ENCODE data around the gene CD84. TPM values are rescaled to one million over a fixed set of nuclear protein-coding genes. Genes with fewer than 3 reads are reported as not detected.
"Not testable (repeated sequence)": the region's sequence is repeated elsewhere in the genome, so short reads cannot be mapped to it uniquely, and the experiment has no call there.

Gene CD84
- polyA plus RNA-seq, 12 donors, result 0.89 to 4.5 (median 1.3) TPM; not detected in 2

DNA sequence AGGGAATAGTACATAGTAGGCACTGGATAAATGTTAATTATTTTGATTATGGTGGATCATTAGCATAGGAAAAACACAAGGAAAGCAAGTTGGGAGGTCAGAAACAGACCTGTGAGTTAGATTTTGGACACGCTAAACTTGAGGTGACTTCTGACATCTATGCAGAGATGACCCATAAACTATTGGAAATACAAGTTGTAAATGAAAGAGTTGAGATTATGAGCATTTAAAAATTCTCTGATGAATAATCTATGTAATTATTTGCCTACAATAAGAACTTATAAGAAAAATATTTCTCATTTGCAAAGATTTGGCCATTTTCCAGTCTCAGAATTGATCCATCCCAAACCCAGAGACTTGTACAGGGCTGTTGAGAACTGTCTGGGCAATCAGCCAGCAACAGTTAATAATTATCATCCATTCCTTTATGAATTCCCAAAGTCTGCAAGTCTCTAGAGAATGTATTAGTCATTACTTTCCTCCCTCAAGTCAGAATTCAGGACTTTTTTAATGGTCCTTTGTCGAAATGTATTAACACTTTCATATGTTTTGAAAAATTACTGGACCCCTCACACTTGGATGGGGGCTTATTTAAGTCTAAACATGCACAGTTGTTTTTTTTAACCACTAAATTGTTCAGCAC is 36.9 kb downstream of the CD84 start:
- no peak for DNase-seq

DNA sequence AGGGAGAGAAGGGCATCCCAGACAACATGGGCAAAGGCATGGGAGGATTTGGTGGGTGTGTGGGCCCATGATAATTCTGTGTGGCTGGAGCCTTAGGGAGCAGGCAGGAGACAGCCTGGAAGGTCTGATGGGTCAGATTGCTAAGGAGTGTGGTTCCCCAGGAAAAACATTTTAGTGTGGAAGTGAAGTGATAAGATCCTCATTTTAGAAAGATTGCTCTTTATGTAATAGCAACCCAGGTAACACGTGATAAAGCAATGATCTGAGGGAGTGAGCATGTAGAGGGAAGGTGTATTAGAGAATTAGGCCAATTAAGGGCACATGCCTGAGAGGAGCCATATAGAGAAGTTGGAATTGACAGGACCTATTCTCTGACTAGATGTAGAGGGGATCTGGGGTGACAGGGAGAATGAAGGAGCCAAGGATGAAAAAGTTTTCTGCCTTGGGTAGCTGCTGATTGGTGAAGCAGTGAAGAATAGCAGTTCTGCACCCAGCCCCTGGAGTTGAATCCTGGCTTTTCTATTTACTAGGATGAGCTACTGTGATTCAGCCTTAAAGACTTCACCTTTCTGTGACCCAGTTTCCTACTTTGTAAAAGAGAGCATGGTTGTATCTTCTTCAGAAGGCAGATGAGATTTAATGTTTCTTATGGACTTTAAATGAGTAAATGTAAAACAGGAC is 37.5 kb downstream of the CD84 start:
- no peak for DNase-seq

DNA sequence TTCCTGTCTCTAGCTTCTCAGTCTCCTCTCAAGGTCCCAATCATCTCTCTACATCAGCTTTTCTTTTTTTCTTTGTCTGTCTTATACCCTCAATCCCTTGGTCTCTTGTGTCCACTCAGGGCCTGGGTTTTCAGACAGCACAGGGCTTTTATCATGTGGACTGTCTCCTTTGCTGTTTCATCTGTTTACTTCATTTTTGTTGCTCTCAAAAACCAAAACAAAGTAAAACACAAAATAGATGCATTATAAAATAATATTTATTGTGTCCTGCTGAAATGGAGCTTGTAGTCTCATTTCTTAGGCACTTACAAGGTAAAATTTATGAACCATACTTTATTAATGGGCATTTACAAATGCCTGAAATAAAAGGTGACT is 38.5 kb downstream of the CD84 start:
- DNase-seq, result no peak

DNA sequence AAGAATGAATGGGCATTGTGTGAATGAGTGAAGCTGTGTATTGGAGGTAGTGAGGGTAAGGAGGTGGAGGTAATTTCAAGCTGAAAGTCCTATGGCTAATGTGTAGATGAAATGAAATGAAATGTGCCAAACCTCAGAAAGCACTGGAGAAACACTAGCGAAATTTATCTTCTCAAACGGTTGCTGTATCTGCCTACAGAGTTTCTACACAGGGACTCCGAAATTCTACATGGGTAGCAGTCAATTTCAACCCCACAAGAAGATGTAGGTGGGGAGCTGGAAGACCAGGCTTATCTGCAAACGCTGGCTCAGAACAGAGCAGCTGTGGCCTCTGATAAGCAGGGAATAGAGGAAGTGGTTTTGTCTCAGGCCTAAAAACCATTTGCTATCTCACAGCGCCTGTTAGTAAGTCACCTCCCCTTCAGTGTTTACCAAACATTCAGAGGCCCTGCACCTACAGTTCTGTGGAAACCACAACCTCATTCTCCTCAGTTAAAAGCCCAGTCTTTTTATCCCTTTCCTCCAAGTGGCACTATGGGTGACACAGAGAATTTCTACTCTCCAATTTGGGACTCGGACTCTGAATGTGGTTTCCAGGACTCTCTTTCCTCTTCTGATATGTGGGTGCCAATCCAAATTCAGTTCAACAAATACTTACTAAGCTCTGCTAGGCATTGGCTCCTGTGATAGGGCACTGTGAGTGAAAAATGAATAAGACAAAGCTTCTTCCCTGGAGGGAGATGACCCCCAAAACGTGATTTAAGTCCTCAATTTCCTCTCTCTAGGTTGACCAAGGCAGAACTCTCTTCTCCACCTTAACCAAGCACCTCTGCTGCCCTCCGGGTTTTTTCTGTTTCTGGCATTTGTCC is 39.1 kb downstream of the CD84 start:
- no peak for DNase-seq

DNA sequence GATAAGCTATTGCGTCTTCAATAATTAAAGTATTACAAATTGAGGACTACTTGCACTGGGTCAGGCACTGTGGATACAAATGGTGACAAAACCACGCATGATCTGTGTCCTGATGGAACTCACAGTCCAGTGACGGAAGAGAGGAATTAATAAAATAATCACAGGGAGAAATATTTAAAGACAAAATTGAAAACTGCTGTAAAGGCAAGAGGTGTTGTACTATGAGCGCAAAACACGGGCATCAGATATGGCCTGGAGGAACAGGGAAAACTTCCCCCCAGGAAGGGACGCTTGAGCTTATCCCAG is 39.7 kb downstream of the CD84 start:
- no peak for DNase-seq

DNA sequence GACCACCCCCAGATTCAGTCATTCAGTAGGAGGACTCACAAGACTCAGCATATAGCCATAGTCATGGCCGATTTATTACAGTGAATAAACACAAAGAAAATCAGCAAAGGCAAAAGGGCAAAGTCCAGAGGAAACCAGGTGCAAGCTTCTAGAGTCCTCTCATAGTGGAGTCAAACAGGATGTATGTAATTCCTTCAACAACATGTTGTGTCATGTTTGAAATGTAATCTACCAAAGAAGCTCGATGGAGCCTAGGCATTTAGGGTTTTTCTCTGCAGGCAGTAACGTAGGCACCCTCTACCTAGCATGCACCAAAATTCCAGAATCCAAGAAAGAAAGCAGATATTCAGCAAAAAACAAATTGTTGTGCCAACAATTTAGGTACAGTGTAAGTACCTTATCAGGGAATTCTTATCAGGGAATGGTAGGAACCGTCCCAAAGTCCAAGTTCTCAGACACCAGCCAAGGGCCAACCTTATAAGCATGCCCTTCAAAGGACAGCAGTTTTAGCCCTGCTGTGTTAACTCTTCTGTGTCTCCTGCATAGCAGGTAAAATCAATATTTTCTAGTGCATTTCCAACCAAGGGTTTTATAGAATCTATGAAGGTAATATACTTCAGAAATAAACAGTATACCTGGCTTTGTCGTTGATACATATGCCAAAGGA is 40.2 kb downstream of the CD84 start:
- DNase-seq, result no peak

DNA sequence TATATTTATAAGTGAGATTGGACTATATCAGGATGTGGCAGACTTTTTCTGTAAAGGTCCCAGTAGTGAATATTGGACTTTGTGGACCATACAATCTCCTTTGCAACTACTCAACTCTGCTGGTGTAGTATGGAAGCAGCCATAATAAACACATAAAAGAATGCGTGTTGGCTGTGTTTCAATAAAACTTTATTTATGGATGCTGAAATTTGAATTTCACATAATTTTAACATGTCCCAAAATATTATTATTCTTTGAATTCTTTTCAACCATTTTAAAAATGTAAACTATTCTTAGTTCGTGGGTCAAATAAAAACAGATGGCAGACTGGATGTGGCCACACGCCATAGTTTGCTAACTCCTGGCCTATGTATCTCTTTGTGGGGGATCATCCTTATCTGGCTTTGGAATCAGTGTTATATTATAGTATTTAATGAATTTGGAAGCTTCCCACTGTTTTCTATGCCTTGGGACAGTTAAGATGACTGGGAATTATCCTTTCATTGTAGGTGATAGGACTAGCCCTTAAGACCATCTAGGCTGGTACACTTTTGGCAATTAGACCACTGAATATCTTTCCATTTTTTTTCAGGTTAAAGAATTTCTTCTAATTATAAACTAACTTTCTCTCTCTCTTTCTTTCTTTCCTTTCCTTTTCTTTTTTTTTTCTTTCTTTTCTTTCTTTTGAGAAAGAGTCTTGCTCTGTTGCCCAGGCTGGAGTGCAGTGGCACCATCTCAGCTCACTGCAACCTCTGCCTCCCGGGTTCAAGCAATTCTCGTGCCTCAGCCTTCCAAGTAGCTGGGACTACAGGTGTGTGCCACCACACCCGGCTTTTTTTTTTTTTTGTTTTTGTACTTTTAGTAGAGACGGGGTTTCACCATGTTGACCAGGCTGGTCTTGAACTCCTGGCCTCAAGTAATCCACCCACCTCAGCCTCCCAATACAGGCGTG is 41.3 kb downstream of the CD84 start:
- DNase-seq, result no peak

DNA sequence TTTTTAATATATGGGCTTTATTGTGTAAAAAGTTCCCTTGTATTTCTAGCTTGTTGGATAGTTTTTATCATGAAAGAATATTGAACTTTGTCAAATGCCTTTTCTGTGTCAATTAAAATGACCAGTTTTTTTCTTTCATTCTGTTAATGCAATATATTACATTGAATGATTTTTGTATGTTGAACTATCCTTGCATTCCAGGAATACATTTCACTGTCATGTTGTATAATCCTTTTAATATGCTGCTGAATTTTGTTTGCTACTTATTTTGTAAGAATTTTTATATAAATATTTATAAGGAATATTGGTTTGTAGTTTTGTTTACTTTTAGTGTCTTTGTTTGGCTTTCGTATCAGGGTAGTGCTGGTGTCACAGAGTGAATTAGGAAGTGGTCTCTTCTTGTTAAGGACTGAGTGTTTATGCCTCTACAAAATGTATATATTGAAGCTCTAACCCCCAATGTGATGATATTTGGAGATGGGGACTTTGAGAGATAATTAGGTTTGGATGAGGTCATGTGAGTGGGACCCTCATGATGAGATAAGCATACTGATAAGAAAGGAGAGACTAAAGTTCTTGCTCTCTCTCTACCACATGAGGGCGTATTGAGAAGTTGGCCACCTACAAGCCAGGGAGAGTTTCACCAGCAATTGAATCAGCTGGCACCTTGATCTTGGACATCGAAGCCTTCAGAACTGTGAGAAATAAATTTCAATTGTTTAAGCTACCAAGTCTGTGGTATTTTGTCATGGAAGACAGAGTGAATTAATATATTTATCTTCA is 44.3 kb downstream of the CD84 start:
- no peak for DNase-seq

DNA sequence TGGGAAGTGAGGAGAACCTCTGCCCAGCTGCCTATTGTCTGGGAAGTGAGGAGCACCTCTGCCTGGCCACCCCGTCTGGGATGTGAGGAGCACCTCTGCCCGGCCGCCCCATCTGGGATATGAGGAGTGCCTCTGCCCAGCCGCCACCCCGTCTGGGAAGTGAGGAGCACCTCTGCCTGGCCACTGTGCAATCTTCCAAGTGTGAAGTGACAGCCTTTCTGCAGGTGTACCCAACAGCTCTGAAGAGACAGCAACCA is 46.8 kb downstream of the CD84 start:
- not testable (repeated sequence) for DNase-seq

DNA sequence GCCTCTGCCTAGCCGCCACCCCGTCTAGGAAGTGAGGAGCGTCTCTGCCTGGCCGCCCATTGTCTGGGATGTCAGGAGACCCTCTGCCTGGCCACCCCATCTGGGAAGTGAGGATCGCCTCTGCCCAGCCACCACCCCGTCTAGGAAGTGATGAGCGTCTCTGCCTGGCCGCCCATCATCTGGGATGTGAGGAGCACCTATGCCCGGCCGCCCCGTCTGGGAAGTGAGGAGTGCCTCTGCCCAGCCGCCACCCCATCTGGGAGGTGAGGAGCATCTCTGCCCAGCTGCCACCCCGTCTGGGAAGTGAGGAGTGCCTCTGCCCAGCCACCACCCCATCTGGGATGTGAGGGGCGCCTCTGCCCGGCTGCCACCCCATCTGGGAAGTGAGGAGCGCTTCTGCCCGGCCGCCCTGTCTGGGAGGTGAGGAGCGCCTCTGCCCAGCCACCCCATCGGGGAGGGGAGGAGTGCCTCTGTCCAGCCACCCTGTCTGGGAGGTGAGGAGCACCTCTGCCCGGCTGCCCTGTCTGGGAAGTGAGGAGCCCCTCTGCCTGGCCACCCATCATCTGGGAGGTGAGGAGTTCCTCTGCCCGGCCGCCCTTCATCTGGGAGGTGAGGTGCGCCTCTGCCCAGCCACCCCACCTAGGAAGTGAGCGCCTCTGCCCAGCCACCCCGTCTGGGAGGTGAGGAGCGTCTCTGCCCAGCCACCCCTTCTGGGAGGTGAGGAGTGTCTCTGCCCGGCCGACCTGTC is 47.3 kb downstream of the CD84 start:
- DNase-seq, result not testable (repeated sequence)

DNA sequence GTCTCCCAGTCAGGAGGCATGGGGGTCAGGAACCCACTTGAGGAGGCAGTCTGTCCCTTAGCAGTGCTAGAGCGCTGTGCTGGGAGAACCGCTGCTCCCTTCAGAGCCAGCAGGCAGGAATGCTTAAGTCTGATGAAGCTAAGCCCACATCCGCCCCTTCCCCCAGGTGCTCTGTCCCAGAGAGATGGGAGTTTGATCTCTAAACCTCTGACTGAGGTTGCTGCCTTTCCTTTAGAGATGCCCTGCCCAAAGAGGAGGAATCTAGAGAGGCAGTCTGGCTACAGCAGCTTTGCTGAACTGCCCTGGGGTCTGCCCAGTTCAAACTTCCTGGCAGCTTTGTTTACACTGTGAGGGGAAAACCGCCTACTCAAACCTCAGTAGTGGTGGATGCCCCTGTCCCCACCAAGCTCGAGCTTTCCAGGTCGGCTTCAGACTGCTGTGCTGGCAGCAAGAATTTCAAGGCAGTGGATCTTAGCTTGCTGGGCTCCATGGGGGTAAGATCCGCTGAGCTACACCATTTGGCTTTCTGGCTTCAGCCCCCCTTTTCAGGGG is 49.8 kb downstream of the CD84 start:
- DNase-seq, result not testable (repeated sequence)

DNA sequence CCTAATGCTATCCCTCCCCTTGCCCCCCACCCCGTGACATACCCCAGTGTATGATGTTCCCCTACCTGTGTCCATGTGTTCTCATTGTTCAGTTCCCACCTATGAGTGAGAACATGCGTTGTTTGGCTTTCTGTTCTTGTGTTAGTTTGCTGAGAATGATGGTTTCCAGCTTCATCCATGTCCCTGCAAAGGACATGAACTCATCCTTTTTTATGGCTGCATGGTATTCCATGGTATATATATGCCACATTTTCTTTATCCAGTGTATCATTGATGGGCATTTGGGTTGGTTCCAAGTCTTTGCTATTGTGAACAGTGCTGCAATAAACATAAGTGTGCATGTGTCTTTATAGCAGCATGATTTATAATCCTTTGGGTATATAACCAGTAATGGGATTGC is 55.5 kb downstream of the CD84 start:
- DNase-seq, result not testable (repeated sequence)

DNA sequence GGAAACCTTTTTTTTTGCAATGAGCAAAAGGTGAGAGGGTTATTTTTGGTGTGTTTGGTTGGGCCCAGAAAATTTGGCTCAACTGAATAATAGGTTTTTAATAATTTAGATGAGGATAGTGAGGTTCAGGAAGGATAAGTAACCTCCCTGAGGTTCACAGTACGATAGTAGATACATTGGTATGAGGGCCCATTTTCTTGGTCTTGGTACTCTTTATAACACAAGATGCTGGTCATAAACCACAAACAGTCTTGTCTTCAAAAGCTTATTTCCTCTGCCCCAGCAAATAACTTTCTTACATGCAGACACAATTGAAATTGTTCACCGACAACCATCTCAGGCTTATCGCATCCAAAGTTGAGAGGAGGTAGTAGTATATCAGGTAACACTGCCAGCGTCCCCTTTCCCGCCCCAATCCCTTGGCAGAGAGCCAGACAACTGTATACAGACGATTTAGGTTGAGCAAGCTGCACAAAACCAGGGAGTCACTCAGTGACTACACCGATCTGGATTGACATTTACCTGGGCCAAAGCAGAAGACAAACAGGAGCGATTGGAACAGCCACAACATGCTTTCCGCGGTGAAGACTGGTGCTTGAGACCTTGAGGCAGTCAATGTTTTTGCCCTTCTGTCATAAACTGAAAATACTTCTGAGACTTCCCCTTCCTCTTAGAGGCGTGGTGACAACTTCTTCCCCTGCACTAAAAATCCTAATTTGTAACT is 56.5 kb downstream of the CD84 start, which contains the start of gene SLAMF6:
TSS of gene SLAMF6 (minus strand) at position 634 of the 724 bp plus-strand sequence. CDS start at position 571, 63 bp downstream.
- no peak for DNase-seq

DNA sequence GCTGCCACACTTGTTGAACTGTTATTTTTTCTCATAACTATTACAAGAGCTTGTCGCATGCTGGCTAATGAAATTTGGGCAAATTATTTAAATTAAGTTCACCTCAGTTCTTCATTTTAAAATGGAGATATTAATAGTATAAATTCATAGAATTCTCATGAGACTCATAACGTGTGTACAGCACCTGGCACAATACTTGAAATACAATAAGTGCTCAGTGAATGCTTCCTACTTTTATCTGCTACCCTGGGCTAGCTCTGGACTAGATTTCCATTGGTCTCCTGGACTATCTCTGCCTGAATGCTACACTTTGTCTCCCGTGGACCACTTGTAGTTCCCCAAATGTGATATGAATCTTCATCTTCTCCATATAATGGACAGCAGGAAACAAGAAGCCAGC is 57.2 kb downstream of the CD84 start:
- no peak for DNase-seq

DNA sequence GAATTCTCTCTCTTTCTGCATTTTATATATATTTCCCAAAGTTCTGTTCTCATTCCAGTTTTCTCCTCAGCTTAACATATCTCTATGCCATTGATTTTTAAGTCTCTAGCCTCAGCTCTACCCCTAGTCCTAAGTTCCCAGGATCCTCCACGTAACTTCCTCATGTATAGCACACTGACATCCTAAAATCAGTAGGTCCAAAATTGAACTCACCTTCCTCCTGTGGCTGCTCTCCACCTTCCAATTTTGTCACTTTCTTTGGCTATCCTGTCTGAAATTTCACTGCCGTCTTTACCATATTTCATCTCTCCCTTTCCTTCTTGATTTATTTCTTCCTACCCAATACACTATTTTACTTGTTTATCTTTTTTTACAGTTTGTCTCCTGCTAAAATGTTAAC is 57.7 kb downstream of the CD84 start:
- no peak for DNase-seq

DNA sequence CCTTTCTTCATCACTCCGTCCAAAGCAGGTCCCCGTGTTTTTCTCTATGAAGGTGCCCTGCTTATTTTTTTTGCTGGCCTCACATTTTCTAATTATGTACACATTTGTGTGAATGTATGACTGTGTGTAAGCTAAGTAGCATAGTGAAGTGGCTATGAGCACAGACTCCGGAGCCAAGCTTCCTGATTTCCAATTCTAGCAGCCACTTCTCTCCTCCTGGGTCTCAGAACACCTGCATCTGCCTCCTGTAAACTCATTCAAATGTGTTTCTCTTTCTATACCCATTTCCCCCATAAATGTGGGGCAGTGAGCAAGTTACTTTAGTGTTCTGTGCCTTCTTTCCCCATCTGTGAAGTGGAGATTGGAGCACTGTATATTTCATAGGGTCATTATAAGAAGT is 58.3 kb downstream of the CD84 start:
- DNase-seq, result no peak

DNA sequence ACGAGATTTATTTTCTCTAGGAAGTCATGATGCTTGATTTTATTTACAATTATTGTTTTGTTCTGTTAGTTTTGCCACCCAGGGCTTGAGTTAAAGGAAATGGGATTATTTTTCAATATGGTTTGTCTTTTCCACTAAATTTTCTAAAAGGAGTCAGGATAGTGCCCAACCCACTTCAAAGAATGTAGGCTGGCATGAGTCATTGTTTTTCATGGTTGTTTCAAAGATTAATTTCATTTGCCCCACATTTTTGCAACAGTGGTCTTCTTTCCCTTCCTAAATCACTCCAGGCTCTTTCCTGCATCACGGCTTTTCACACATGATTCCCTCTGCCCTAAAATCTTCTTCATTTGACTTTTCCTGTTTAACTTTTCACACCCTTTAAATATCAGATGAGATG is 58.7 kb downstream of the CD84 start:
- DNase-seq, result no peak

DNA sequence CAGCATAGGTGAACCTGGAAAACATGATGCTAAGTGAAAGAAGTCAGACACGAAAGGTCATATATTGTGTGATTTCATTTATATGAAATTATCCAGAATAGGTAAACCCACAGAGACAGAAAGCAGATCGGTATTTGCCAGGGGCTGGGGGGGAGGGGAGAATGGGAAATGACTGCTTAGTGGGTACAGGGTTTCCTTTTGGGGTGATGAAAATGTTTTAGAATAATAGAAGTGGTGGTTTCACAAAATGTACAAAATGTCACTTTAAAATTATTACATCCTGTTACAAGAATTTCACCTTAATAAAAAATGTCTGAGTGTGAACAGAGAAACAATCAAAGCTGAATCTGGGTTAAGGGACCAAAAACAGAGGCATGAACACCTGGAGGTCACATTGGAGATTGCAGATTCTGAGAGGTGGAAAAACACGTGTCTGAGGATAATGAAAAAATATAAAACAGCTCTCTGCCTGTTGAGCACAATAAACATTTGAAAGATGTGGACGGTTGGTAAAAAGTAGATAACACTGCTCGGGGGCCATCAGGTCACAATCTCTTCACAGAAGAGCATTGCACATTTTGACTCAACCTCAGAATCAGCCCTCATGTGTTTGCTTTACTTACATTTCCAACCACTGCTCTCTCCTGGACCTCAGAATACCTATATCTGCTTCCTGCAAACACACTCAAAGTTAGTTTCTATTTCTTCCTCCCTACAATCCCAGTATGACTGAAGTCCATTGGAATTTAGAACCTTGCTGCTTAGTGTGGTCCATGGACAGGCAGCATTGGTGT is 59.5 kb downstream of the CD84 start:
- no peak for DNase-seq

Data from muscle of arm (tissue), 12 donors.